Fibroblast of skin of left biceps (primary cell): ENCODE measurements around the gene ARL13A.
"Not testable (repeated sequence)": the region's sequence is repeated elsewhere in the genome, so short reads cannot be mapped to it uniquely, and the experiment has no call there.

ENCODE experiments used
- DNase-seq, 2 experiments: peaks; one replicate each; pipeline ENCODE4 v3.0.0-alpha.2; 2013; ENCODE audit warnings: low read depth in 2 of 2

ARL13A gene

GRCh38 chrX:100969408-100969807 is at the start of gene ARL13A:
Gene ARL13A, plus strand, starts transcription at chrX:100969708. Its CDS starts 3,982 bp downstream, at chrX:100973690.
- no peak for DNase-seq

GRCh38 chrX:100924375-100924774 is 45.1 kb upstream of the ARL13A start:
- DNase-seq = no peak

- DNase-seq = no peak
Observed at GRCh38 chrX:100926453-100926852, 43.1 kb upstream of the ARL13A start.

- DNase-seq = no peak
Observed at GRCh38 chrX:100928660-100929613, 40.6 kb upstream of the ARL13A start, which contains the start of gene XKRX. Gene XKRX, minus strand, starts transcription at chrX:100928917. Its CDS starts 613 bp downstream, at chrX:100928304.

- DNase-seq = no peak
Observed at GRCh38 chrX:100931218-100931924, 38.1 kb upstream of the ARL13A start.

DNA sequence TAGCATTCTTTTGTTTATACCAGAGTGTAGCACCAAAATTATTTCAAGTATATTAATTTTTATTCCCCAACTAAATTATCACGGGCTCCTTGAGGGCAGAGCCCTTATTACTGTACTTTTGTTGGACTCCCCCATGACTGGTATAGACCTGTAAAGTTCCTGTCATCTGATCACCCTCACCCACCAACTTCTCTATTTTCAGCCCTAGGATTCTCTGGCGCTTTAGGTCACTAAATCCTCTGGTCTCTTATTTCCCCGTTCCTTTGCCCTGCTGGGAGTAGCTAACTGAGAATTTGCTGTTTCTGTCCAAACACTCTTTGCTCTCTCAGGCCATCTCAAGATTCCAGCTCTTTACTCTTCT is 37.6 kb upstream of the ARL13A start:
- no peak for DNase-seq

DNA sequence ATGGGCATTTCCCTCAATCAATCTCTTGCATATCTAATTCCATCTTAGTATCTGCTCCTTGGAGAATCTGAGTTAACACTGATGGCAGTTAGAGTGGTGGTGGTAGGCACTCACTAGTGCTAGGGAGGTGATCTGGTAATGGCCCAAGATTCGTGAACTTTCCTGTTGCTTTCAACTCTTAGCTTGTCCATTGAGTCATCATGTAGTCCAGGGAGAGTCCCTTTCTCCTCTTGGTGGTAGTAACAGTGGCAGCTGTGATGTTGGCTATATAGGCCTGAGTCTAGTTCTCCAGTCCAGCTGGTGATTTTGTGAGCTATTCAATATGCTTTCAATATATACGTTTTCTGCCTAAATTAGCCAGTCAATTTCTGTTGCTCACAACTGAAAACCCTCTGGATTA is 33.7 kb upstream of the ARL13A start:
- DNase-seq = no peak

DNA sequence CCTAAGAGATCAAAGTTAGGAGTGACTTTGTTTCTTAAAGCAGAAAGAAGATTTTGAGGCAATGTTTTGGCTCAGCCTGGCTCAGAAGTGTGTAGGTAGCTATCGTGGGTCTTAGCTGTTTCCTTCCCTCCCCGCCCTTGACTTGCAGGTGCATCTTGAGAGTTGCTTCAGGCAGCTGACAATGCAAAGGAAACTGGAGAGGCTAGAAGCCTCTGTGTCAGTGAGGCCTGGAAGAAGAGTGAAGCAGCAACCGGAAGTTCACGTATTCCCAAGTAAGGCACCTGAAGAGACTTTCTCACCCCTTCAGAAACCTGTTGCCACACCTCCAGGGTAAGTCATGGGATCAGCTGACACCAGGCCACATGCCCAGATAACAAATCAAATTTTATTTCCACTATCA is 30.2 kb upstream of the ARL13A start:
- DNase-seq = no peak

GRCh38 chrX:100944601-100945000 is 24.9 kb upstream of the ARL13A start:
- DNase-seq = no peak

DNA sequence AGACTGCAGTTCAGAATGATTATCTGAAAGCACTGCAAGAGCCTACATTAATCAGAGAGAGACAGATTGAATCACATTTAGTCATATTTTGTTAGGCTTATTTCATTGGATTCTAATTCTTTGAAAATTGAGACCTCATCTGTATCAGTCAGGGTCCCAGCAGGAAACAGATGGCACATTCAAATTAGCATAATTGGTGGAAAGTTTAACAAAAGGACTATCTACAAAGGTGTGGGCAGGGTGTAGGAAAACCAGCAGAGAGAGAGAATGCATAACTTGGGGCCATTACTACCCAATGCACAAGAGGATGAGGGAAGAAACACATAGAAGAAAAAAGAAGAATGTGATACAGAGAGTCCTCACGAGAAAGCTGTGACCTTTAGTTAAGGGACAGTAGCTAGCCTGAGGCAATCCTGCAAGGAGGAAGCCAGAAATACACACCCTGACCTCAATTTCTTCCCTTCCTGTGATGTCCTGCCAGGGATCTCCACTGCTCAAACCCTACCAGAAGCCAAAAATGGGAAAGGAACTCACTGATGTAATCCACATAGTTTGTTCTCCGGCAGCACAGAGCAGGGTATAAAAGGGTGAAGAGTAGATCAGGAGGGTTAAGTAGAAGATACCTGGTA is 23.1 kb upstream of the ARL13A start:
- DNase-seq = no peak

DNA sequence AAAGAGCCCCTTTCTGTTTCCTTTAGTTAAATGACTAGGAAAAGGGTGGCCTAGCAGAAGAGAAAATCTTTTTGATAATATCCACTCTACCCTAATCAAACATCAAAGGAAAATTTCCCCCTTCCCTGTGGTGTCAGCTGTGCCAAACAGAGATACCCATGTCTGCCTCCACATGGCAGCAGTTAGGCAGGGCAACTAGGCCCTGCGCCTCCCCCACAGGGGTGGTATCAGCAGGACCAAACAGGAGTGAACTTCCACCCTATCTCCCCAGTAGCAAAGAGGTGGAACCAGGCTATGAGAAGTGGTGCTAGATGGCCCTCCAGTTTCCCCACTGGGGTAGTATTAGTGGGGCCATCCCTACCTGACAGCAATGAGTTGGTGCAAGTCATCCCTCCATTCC is 21.0 kb upstream of the ARL13A start:
- DNase-seq = no peak

DNA sequence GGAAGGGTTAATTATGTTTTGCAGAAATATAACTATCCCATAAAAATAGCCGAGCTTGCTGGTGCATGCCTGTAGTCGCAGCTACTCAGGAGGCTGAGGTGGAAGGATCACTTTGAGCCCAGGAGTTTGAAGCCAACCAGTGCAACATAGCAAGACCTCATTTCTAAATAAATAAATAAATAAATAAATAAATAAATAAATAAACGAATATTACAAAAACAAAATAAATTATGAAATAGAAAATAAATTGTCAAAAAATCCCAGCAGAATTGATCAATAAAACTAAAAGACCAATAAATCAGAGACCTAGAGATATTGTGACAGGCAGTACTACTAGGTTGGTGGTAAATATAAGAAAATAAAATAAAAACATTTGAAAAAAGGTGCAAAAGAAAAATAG is 6.7 kb upstream of the ARL13A start:
- no peak for DNase-seq

GRCh38 chrX:100964362-100964761 is 5.1 kb upstream of the ARL13A start:
- DNase-seq = no peak

- no peak for DNase-seq
Observed at GRCh38 chrX:100969936-100970335, 428 bp downstream of the ARL13A start.

DNA sequence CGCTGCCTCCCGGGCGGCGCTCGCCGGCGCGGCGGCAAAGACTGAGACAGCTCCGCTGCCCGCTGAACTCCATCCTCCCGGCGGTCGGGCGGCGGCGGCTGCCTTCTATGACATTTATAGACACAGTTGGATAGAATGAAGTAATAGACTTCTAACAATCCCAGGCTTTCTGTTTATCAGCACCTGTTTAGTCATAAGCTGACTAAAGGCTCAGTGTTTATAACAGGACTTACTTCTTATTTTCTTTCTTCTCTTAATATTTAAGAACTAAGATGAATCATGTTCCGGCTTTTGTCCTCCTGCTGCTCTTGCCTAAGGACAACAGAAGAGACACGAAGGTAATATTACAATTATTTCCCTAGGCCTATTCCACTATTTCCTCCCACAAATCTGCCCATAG is 3.9 kb downstream of the ARL13A start:
- DNase-seq = no peak

DNA sequence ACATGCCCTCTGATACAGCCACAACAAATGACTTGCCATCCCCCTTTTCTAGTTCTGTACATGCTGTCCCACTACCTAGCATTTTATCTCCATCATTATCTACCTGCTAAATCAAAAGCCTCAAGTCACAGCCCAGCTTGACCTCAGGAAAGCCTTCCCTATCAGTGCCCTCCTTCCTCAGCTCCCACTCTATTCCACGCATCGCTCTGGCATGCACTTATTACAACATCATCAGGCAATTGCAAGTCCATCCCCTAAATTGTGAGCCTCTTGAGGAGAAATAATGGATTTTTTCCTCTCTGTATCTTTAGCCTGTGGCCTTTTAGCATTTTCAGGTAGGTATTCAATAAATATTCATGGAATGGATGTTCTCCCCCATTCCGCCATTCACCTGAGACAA is 5.7 kb downstream of the ARL13A start:
- no peak for DNase-seq

DNA sequence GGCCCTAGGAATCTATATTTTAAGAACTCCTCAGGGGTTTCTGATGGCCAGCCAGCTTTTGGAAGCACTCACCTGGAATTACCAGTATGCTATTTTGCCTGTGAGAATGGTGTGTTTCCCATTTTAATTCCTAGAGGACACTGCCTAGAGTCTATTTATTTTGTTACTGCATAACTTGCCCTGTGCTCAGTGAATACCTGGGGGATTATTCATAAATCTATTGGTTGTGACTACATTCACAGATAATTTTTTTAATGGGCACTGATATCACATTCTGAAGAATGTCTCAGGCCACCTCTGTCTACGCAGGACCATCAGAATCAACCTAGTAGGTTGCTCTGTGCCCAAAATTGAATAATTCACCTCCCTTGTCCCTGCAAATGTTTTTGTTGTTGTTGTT is 6.7 kb downstream of the ARL13A start:
- DNase-seq = no peak

GRCh38 chrX:100979881-100980607 is 10.5 kb downstream of the ARL13A start:
- no peak for DNase-seq

- DNase-seq = no peak
Observed at GRCh38 chrX:100980608-100981497, 11.3 kb downstream of the ARL13A start.

DNA sequence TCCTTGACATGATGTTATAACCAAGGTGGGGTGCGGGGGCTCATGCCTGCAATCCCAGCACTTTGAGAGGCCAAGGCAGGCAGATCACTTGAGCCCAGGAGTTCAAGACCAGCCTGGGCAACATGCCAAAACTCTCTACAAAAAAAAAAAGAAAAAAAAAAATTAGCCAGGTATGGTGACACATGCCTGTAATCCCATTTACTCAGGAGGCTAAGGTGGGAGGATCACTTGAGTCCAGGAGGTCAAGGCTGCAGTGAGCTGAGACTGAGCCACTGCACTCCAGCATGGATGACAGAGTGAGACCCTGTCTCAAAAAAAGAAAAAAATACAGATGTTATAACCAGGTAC is 12.0 kb downstream of the ARL13A start:
- DNase-seq = not testable (repeated sequence)

DNA sequence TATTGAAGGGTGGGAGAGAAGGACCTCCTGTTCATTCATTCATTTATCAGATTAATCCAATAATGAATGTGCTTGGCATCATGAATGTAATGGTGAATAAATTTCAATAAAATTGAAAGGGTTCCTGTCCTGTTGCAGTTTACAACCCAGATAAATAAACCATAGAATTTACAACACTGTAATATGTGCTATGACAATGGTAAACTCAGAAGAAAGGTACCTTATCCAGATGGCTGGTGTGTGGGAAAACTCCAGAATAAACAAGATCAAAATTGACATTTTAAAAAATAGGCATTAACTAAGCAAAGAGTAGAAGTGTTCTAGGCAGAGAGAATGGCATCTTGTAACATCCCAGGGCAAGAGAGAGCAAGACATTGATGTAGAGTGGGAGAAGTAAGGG is 15.3 kb downstream of the ARL13A start:
- no peak for DNase-seq
